Measurements from ENCODE around the gene TTC27. TPM values are rescaled to one million over a fixed set of nuclear protein-coding genes. Genes with fewer than 3 reads are reported as not detected.
"Not testable (repeated sequence)": the region's sequence is repeated elsewhere in the genome, so short reads cannot be mapped to it uniquely, and the experiment has no call there.

The TTC27 gene
- polyA plus RNA-seq, 3 donors = 8.4 to 9.0 (median 8.4) TPM

- WGBS, 3 donors = 80 to 84% (median 81%) methylated on average over 4 of the region's 4 CpGs
- H3K27ac ChIP-seq (ENCODE audit: low read depth, low read length) = no peak overlapping the region
These were observed 234.6 kb downstream of the TTC27 start for GRCh38 chr2:32862269-32863055.

GRCh38 chr2:32863326-32863725 lies 235.5 kb downstream of the TTC27 start:
- 76 to 88% (median 88%) methylated on average over 2 of the region's 2 CpGs for WGBS, 3 donors
- no peak overlapping the region for H3K27ac ChIP-seq (ENCODE audit: low read depth, low read length)

GRCh38 chr2:32863803-32864202 lies 236.0 kb downstream of the TTC27 start:
- no peak overlapping the region for H3K27ac ChIP-seq (ENCODE audit: low read depth, low read length)
- WGBS, 3 donors = 85 to 94% (median 93%) methylated on average over 7 of the region's 7 CpGs

GRCh38 chr2:32864334-32865111 lies 236.7 kb downstream of the TTC27 start:
- 52 to 63% (median 55%) methylated on average over 7 of the region's 7 CpGs for WGBS, 3 donors
- H3K27ac ChIP-seq (ENCODE audit: low read depth, low read length) = no peak overlapping the region

GRCh38 chr2:32865399-32866068 lies 237.7 kb downstream of the TTC27 start:
- H3K27ac ChIP-seq (ENCODE audit: low read depth, low read length) = no peak overlapping the region
- 55 to 66% (median 57%) methylated on average over 3 of the region's 3 CpGs for whole genome bisulfite sequencing, 3 donors

GRCh38 chr2:32866462-32866861 lies 238.6 kb downstream of the TTC27 start:
- not testable (repeated sequence) for H3K27ac ChIP-seq (ENCODE audit: low read depth, low read length)
- 78 to 92% (median 82%) methylated on average over 1 of the region's 1 CpG for WGBS, 3 donors
